ENCODE measurements around the gene SBF1.

The SBF1 gene

GRCh38 chr22:50396751-50397370 lies 78.0 kb downstream of the SBF1 start:
- no peak for DNase-seq

Measured in retina (tissue), 1 donor.